H1 (cell line): ENCODE results near the gene TPST2. TPM values are rescaled to one million over a fixed set of nuclear protein-coding genes. Genes with fewer than 3 reads are reported as not detected.

Experiments used
- CTCF ChIA-PET: fragments of 300-600 bp; sonication (Branson Sonifier 250); formaldehyde crosslinking; loops from one replicate; lab custom pipeline; 2021; ENCODE audit not compliant: partially characterized antibody; lab: Charles Lee
- POLR2A ChIA-PET: fragments of 300-600 bp; sonication (Branson Sonifier 250); formaldehyde crosslinking; loops from one replicate; lab custom pipeline; 2021; ENCODE audit warnings: inconsistent platforms; ENCODE audit not compliant: partially characterized antibody; lab: Charles Lee
- DNase-seq, 2 experiments: peaks; one replicate each; pipeline versions ENCODE4 v3.0.0 to v3.0.0-alpha.2; 2010 to 2022; ENCODE audit warnings: low spot score in 2 of 2, low read depth in 1 of 2, mixed read lengths in 1 of 2
- FAIRE-seq: peaks from 2 replicates; lab custom pipeline; 2011; peaks lifted over from hg19 to GRCh38; lab: Jason Lieb, UNC
- H2AFZ ChIP-seq: 2 replicates; pipeline ENCODE4 v1.8.1; 2012; ENCODE audit warnings: low read length, inconsistent platforms
- H2AK5ac ChIP-seq: 2 replicates; pipeline ENCODE4 v1.6.1; 2013; ENCODE audit warnings: low read depth, low read length
- H2BK120ac ChIP-seq: replicated peaks from 2 replicates; pipeline ENCODE3; 2013; ENCODE audit warnings: low read depth, low read length, inconsistent platforms
- H2BK12ac ChIP-seq: 2 replicates; pipeline ENCODE4 v1.6.1; 2013; ENCODE audit warnings: low read depth, low read length
- H2BK15ac ChIP-seq: 2 replicates; pipeline ENCODE4 v1.6.1; 2013; ENCODE audit warnings: low read length
- H2BK20ac ChIP-seq: 2 replicates; pipeline ENCODE4 v1.6.1; 2013; ENCODE audit warnings: low read length
- H2BK5ac ChIP-seq: 2 replicates; pipeline ENCODE4 v1.6.1; 2013; ENCODE audit warnings: low read depth, low read length
- H3K14ac ChIP-seq: 2 replicates; pipeline ENCODE4 v1.6.1; 2013; ENCODE audit warnings: inconsistent platforms; ENCODE audit not compliant: insufficient read length
- H3K18ac ChIP-seq: 2 replicates; pipeline ENCODE4 v1.6.1; 2013; ENCODE audit warnings: low read length; ENCODE audit errors: extremely low read depth
- H3K23ac ChIP-seq: 2 replicates; pipeline ENCODE4 v1.6.1; 2013; ENCODE audit warnings: inconsistent platforms; ENCODE audit not compliant: insufficient read length
- H3K23me2 ChIP-seq: 2 replicates; pipeline ENCODE4 v1.6.1; 2013; ENCODE audit warnings: low read depth, low read length
- H3K27ac ChIP-seq: 2 replicates; pipeline ENCODE4 v1.6.1; 2011; ENCODE audit warnings: low read depth, low read length, inconsistent platforms
- H3K27me3 ChIP-seq, 4 experiments: replicated peaks in 1 of 4; 1 replicate in 1 of 4; 2 replicates in 3 of 4; pipeline versions ENCODE4 v1.6.1 to v1.8.1; 2011 to 2013; ENCODE audit warnings: low read length in 3 of 4, mild to moderate bottlenecking in 3 of 4, inconsistent platforms in 2 of 4, mixed read lengths in 2 of 4, moderate library complexity in 1 of 4; ENCODE audit not compliant: control insufficient read depth in 3 of 4, insufficient read depth in 3 of 4; ENCODE audit errors: extremely low read depth in 1 of 4
- H3K36me3 ChIP-seq, 4 experiments: 2 replicates each; pipeline versions ENCODE4 v1.6.1 to v1.8.1; 2011 to 2013; ENCODE audit warnings: mild to moderate bottlenecking in 4 of 4, low read length in 3 of 4, moderate library complexity in 2 of 4, control low read depth in 1 of 4, inconsistent platforms in 1 of 4; ENCODE audit not compliant: insufficient read depth in 4 of 4, control insufficient read depth in 2 of 4
- H3K4ac ChIP-seq: replicated peaks from 2 replicates; pipeline ENCODE3; 2013; ENCODE audit warnings: low read length, low read depth, mixed read lengths, inconsistent platforms; ENCODE audit not compliant: insufficient read length
- H3K4me1 ChIP-seq, 4 experiments: replicated peaks in 1 of 4; 1 replicate in 1 of 4; 2 replicates in 3 of 4; pipeline versions ENCODE4 v1.6.1 to v1.8.1; 2011 to 2013; ENCODE audit warnings: low read length in 3 of 4, inconsistent platforms in 2 of 4, mixed read lengths in 1 of 4; ENCODE audit not compliant: insufficient read depth in 4 of 4, control insufficient read depth in 3 of 4
- H3K4me2 ChIP-seq, 2 experiments: 2 replicates each; pipeline versions ENCODE4 v1.6.1 to v1.8.1; 2011 to 2013; ENCODE audit warnings: low read depth in 2 of 2, low read length in 2 of 2, control low read depth in 1 of 2, inconsistent platforms in 1 of 2, mild to moderate bottlenecking in 1 of 2; ENCODE audit not compliant: insufficient read depth in 1 of 2
- H3K4me3 ChIP-seq, 4 experiments: fragments of 200-600, 300-600 bp in 1 of 4; sonication (generic), shearing (Covaris generic), sonication (Bioruptor Twin) in 1 of 4; 2 replicates each; pipeline versions ENCODE4 v1.5.1 to v1.8.1; 2011 to 2016; ENCODE audit warnings: low read length in 4 of 4, low read depth in 3 of 4, control low read depth in 2 of 4, inconsistent platforms in 2 of 4, mild to moderate bottlenecking in 2 of 4, mixed read lengths in 1 of 4, moderate library complexity in 1 of 4; ENCODE audit not compliant: insufficient read depth in 2 of 4; ENCODE audit errors: extremely low read depth in 1 of 4
- H3K56ac ChIP-seq: replicated peaks from 2 replicates; pipeline ENCODE3; 2013; ENCODE audit warnings: low read depth, mild to moderate bottlenecking, mixed read lengths, low read length, inconsistent platforms; ENCODE audit not compliant: insufficient read length
- H3K79me1 ChIP-seq: 2 replicates; pipeline ENCODE4 v1.6.1; 2013; ENCODE audit warnings: low read depth, low read length, control low read depth
- H3K79me2 ChIP-seq, 2 experiments: 2 replicates each; pipeline versions ENCODE4 v1.6.1 to v1.8.1; 2012 to 2013; ENCODE audit warnings: low read length in 2 of 2, mild to moderate bottlenecking in 2 of 2, inconsistent platforms in 1 of 2; ENCODE audit not compliant: insufficient read depth in 2 of 2, control insufficient read depth in 1 of 2
- H3K9ac ChIP-seq, 4 experiments: replicated peaks in 1 of 4; 1 replicate in 1 of 4; 2 replicates in 3 of 4; pipeline versions ENCODE4 v1.6.1 to v1.8.1; 2011 to 2013; ENCODE audit warnings: low read depth in 3 of 4, low read length in 3 of 4, control low read depth in 2 of 4, mild to moderate bottlenecking in 2 of 4, moderate library complexity in 2 of 4, inconsistent platforms in 1 of 4; ENCODE audit errors: extremely low read depth in 1 of 4
- H3K9me3 ChIP-seq, 2 experiments: 2 replicates each; pipeline versions ENCODE4 v1.6.1 to v1.8.1; 2012 to 2013; ENCODE audit warnings: mild to moderate bottlenecking in 2 of 2, moderate library complexity in 2 of 2, control low read depth in 1 of 2, inconsistent platforms in 1 of 2, low read depth in 1 of 2, low read length in 1 of 2, mixed read lengths in 1 of 2; ENCODE audit not compliant: insufficient read depth in 2 of 2
- H4K20me1 ChIP-seq, 2 experiments: replicated peaks in 1 of 2; 2 replicates each; pipeline versions ENCODE3 to v1.8.1; 2011 to 2013; ENCODE audit warnings: inconsistent platforms in 2 of 2, low read length in 2 of 2, mild to moderate bottlenecking in 1 of 2; ENCODE audit not compliant: insufficient read depth in 2 of 2, control insufficient read depth in 1 of 2
- H4K5ac ChIP-seq: 2 replicates; pipeline ENCODE4 v1.6.1; 2013; ENCODE audit warnings: low read length, low read depth, mixed read lengths, inconsistent platforms; ENCODE audit not compliant: insufficient read length
- H4K8ac ChIP-seq: 2 replicates; pipeline ENCODE4 v1.8.0; 2013; ENCODE audit warnings: mild to moderate bottlenecking, moderate library complexity, low read length, inconsistent platforms; ENCODE audit not compliant: insufficient read depth; ENCODE audit errors: extremely low read depth
- H4K91ac ChIP-seq: replicated peaks from 2 replicates; pipeline ENCODE3; 2013; ENCODE audit warnings: low read length, mixed read lengths, inconsistent platforms; ENCODE audit not compliant: insufficient read length
- ATF2 ChIP-seq: IDR thresholded peaks from 2 replicates; pipeline ENCODE4 v1.6.1; 2012; ENCODE audit warnings: low read length, inconsistent platforms
- BACH1 ChIP-seq: IDR thresholded peaks from 2 replicates; pipeline ENCODE4 v1.6.1; 2012; ENCODE audit warnings: low read length, improper control_type of control experiment
- FOSL1 ChIP-seq: IDR thresholded peaks from 2 replicates; pipeline ENCODE4 v1.6.1; 2011; ENCODE audit warnings: mild to moderate bottlenecking, low read depth, low read length, moderate library complexity; ENCODE audit not compliant: insufficient read depth
- JUND ChIP-seq: IDR thresholded peaks from 2 replicates; pipeline ENCODE4 v1.6.1; 2011; ENCODE audit warnings: mild to moderate bottlenecking, improper control_type of control experiment, low read length
- TAF7 ChIP-seq: optimal IDR thresholded peaks from 2 replicates; pipeline ENCODE3; 2011; ENCODE audit warnings: low read depth, mild to moderate bottlenecking, inconsistent platforms, low read length, moderate library complexity, borderline replicate concordance
- WGBS, 2 experiments: shearing (Covaris generic) in 1 of 2; methylation state at CpG; one replicate each; pipeline versions ENCODE4 v1.1.6 to v1.1.7; 2013 to 2015; ENCODE audit warnings: low lambda C conversion rate in 2 of 2, mixed read lengths in 2 of 2, inconsistent platforms in 1 of 2, low coverage in 1 of 2, missing lambda C conversion rate in 1 of 2; ENCODE audit not compliant: insufficient replicate concordance in 2 of 2, insufficient coverage in 1 of 2, insufficient read length in 1 of 2; ENCODE audit errors: extremely low coverage in 1 of 2, missing lambda C conversion rate in 1 of 2; 5-methylcytosine and 5-hydroxymethylcytosine counted together
- polyA plus RNA-seq, 7 experiments: library from polyadenylated mRNA; depleted of rRNA in 3 of 7; stranded (reverse) in 5 of 7; unstranded in 2 of 7; fragments of >200 nt in 5 of 7; fragments of 200-250 nt in 2 of 7; gene quantifications; 1 replicate in 5 of 7; 2 replicates in 1 of 7; 4 replicates in 1 of 7; pipeline versions ENCODE4 v1.2.1 to v1.2.3, GENCODE V29; 2011 to 2013; ENCODE audit warnings: missing spikeins in 2 of 7, mixed read lengths in 2 of 7
- total RNA-seq: library from RNA; stranded (reverse); fragmentation: NEBNext Ultra II Directional; extraction: Animal tissue kit (Norgen Biotek cat#: 25700); gene quantifications from 2 replicates; pipeline ENCODE4 v1.2.1, GENCODE V29; 2021

The TPST2 gene
- total and polyA plus RNA-seq, 2 of the 8 experiments (the other 6 are each of a cell fraction or from before 2014, with no cell fraction given): 58.8 to 143 TPM

DNA sequence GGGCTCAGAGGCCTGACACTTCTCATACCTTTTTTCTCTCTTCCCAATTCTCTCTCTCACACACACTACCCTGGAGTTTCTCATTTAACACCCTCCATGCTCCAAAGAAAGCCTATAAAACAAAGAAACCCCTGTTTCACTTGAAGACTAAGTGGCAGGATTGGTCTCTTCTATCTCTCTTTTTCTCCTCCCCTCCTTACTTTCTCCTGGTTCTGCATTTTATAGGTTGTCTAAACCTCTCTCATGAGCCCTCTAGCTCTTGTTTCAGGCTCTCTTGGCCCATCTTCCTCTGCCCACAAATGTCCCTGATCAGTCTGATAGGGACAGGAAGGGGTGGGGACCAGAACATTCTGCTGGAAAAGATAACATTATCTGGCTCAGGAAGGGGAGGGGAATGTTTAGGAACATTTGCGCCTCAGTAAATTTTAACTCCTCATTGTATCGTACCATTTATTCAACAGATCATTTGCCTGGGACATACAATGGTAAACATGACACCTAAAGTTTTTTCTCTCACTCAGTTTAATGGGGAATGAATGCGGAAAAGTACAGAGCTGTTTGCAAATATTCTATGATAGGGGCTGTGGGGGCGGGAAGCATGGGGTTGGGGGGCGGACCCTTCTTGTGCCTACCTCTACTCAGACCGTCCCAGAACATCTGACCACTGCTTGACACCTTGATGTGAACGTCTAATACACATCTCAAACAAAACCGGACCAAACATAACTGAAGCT, 42.7 kb upstream of the TPST2 start:
- FAIRE-seq: no peak
- H3K56ac ChIP-seq: no peak overlapping the region
- no peak overlapping the region for H2BK20ac ChIP-seq
- no peaks in the 10 kb centered on the region for H3K27me3 ChIP-seq
- no peak overlapping the region for H4K8ac ChIP-seq
- DNase-seq: no peak
- H2BK120ac ChIP-seq: no peak overlapping the region
- H3K27ac ChIP-seq: no peak overlapping the region
- H3K4me1 ChIP-seq: no peaks in the 10 kb centered on the region; a peak in 1 of 7 replicates
- H3K23me2 ChIP-seq: no peaks in the 10 kb centered on the region
- no peak overlapping the region for H3K4ac ChIP-seq
- H3K9me3 ChIP-seq: no peaks in the 10 kb centered on the region; a peak in 1 of 4 replicates
- no peak overlapping the region for H3K14ac ChIP-seq
- no peaks in the 10 kb centered on the region for H3K79me1 ChIP-seq
- H2BK15ac ChIP-seq: no peak overlapping the region
- no peaks in the 10 kb centered on the region for H4K20me1 ChIP-seq
- POLR2A ChIA-PET: interaction anchor here (0.7 to 1.5 kb wide), 7 partner anchors 10 to 72 kb away, joined by 3 to 4 read pairs (median 3); no protein-coding TSS in a partner anchor
- H2AK5ac ChIP-seq: no peak overlapping the region
- H2BK5ac ChIP-seq: no peak overlapping the region
- WGBS, 2 experiments: 90% methylated on average over 7 of the region's 8 CpGs; no CpG with 5 or more reads in 1 of the 2 experiments
- H3K9ac ChIP-seq: no peak overlapping the region
- no peak overlapping the region; the same call in 1 of the 2 replicates for H2BK12ac ChIP-seq
- H3K23ac ChIP-seq: no peak overlapping the region
- H2AFZ ChIP-seq: 0 out of 2 replicates have a peak overlapping the region, but pooled peaks have one; percentile 15
- CTCF ChIA-PET: interaction anchor here (0.6 to 2.1 kb wide), 5 partner anchors 8 to 124 kb away, joined by 3 to 14 read pairs (median 3); partner anchors contain the start of gene CRYBB1
- no peaks in the 10 kb centered on the region for H3K79me2 ChIP-seq
- no peak overlapping the region for H3K4me3 ChIP-seq
- TF ChIP-seq JUND: no peak
- no peak for TF ChIP-seq FOSL1
- no peak for TF ChIP-seq ATF2
- no peak for TF ChIP-seq BACH1
- TF ChIP-seq TAF7: no peak
- H4K91ac ChIP-seq: no peak overlapping the region
- H3K36me3 ChIP-seq: no peaks in the 10 kb centered on the region
- H3K4me2 ChIP-seq: no peak overlapping the region
- H3K18ac ChIP-seq: no peak overlapping the region
- H4K5ac ChIP-seq: no peak overlapping the region
